Spleen (tissue), 11 donors: ENCODE data around the gene ZNRF3. TPM values are rescaled to one million over a fixed set of nuclear protein-coding genes. Genes with fewer than 3 reads are reported as not detected.

Experiments
- DNase-seq: peaks from one replicate; pipeline ENCODE4 v3.0.0-alpha.2; 2020
- H3K27ac ChIP-seq, 8 donors: fragments of 200-600 bp; sonication (generic) in 7 of 8; 1 replicate in 4 of 8; 2 replicates in 4 of 8; pipeline versions ENCODE4 v1.5.0 to v1.8.0; 2016 to 2021; ENCODE audit warnings: inconsistent platforms in 4 of 8, mild to moderate bottlenecking in 4 of 8, moderate library complexity in 1 of 8
- H3K27me3 ChIP-seq, 7 donors: fragments of 200-600 bp; sonication (generic) in 6 of 7; replicated peaks in 1 of 7; 1 replicate in 4 of 7; 2 replicates in 3 of 7; pipeline versions ENCODE4 v1.5.0 to v1.8.0; 2016 to 2021; ENCODE audit warnings: inconsistent platforms in 3 of 7, mild to moderate bottlenecking in 1 of 7
- H3K36me3 ChIP-seq, 6 donors: fragments of 200-600 bp; sonication (generic) in 5 of 6; 1 replicate in 4 of 6; 2 replicates in 2 of 6; pipeline versions ENCODE4 v1.5.0 to v1.8.0; 2016 to 2021; ENCODE audit warnings: inconsistent platforms in 2 of 6
- H3K4me1 ChIP-seq, 6 donors: fragments of 200-600 bp; sonication (generic) in 5 of 6; 1 replicate in 3 of 6; 2 replicates in 3 of 6; pipeline versions ENCODE4 v1.5.0 to v1.8.0; 2016 to 2021; ENCODE audit warnings: inconsistent platforms in 3 of 6
- H3K4me3 ChIP-seq, 8 donors: fragments of 200-600 bp; sonication (generic) in 7 of 8; 1 replicate in 4 of 8; 2 replicates in 4 of 8; pipeline versions ENCODE4 v1.5.0 to v1.8.0; 2016 to 2021; ENCODE audit warnings: inconsistent platforms in 4 of 8, mild to moderate bottlenecking in 4 of 8, moderate library complexity in 2 of 8
- H3K9me3 ChIP-seq, 8 donors: fragments of 200-600 bp; sonication (generic) in 7 of 8; 1 replicate in 4 of 8; 2 replicates in 4 of 8; pipeline versions ENCODE4 v1.5.0 to v1.8.0; 2016 to 2021; ENCODE audit warnings: inconsistent platforms in 4 of 8
- CTCF ChIP-seq, 11 experiments: fragments of 200-600 bp in 7 of 11; fragments of 450-650 bp in 4 of 11; sonication (generic) in 4 of 11; IDR thresholded peaks in 8 of 11; conservative IDR thresholded peaks in 3 of 11; 1 replicate in 7 of 11; 2 replicates in 4 of 11; pipeline versions ENCODE4 v1.4.0 to v1.8.0; 2016 to 2021; ENCODE audit warnings: antibody characterized with exemption in 11 of 11, inconsistent platforms in 4 of 11, mild to moderate bottlenecking in 1 of 11
- POLR2A ChIP-seq, 3 donors: fragments of 450-650 bp; IDR thresholded peaks; one replicate each; pipeline ENCODE4 v1.5.1; 2017; ENCODE audit warnings: antibody characterized with exemption in 3 of 3, mild to moderate bottlenecking in 1 of 3
- POLR2AphosphoS5 ChIP-seq, 3 donors: sonication (generic); formaldehyde crosslinking; IDR thresholded peaks; one replicate each; pipeline ENCODE4 v1.5.1; 2017; ENCODE audit warnings: antibody characterized with exemption in 3 of 3
- WGBS, 5 donors: extraction: QIAGEN DNeasy Blood & Tissue Kit in 3 of 5; methylation state at CpG; one replicate each; pipeline versions ENCODE4 v1.1.5 to v1.1.7; 2013 to 2018; 5-methylcytosine and 5-hydroxymethylcytosine counted together
- intact Hi-C: fragments of 100-400 bp; cut with DNase I; formaldehyde crosslinking; loops from one replicate; pipeline ENCODE4 v1.15.0; 2023; ENCODE audit warnings: low total_unique reads
- polyA plus RNA-seq, 3 donors: library from polyadenylated mRNA; stranded (reverse); fragments of 200-250 nt; gene quantifications; one replicate each; pipeline ENCODE4 v1.2.1, GENCODE V29; 2013
- total RNA-seq, 7 donors: library from RNA; depleted of rRNA in 3 of 7; stranded (reverse); fragments of >200 nt in 3 of 7; fragmentation: NEBNext Ultra II Directional in 4 of 7; extraction: Animal tissue kit (Norgen Biotek cat#: 25700) in 4 of 7; gene quantifications; one replicate each; pipeline versions ENCODE4 v1.1.0 to v1.2.1, GENCODE V29; 2016 to 2021
- donor health status: healthy with polysubstance abuse.
- donor health status: DM: no; HTN: no; CAD: no; lungs with moderate emphysema.
- donor health status: DM: no; HTN: no; CAD: no.
- donor health status: Bipolar disorder and iron deficiency.
- donor health status: healthy.
- donor health status: DM: no; HTN: no; CAD: no.
- donor health status: DM: yes; HTN: yes; CAD: no.

ZNRF3 gene
- total and polyA plus RNA-seq, 10 donors = 0.15 to 4.5 (median 2.6) TPM

- H3K4me1 ChIP-seq = peaks cover 0 to 16% (median 0%) of the 10 kb centered on the region in 6 donors
- no peaks in the 10 kb centered on the region for H3K27me3 ChIP-seq
- H3K9me3 ChIP-seq = no peaks in the 10 kb centered on the region
- no peak overlapping the region for H3K4me3 ChIP-seq
- WGBS, 5 donors = 78 to 95% (median 92%) methylated on average over 3 of the region's 3 CpGs
- intact Hi-C loops = no loop called here
- H3K36me3 ChIP-seq = no peaks in the 10 kb centered on the region
- H3K27ac ChIP-seq = no peak overlapping the region
- no peak for DNase-seq
- TF ChIP-seq CTCF (IDR thresholded peaks at IDR 0.05 in 8 of 11, conservative IDR thresholded peaks at IDR 0.05 in 3 of 11) (no peak), POLR2AphosphoS5 (IDR thresholded peaks at IDR 0.05) (no peak), POLR2A (IDR thresholded peaks at IDR 0.05) (no peak)
Measured at GRCh38 chr22:28910569-28911303, 27.4 kb downstream of the ZNRF3 start.

GRCh38 chr22:28911304-28911690 is 27.9 kb downstream of the ZNRF3 start:
- Histone ChIP-seq H3K27ac (peak overlapping the region in 2 of 8 donors; percentile 34 to 45), H3K4me1 (peaks cover 0 to 16% (median 0%) of the 10 kb centered on the region in 6 donors), H3K27me3 (no peaks in the 10 kb centered on the region), H3K36me3 (no peaks in the 10 kb centered on the region), H3K9me3 (no peaks in the 10 kb centered on the region), H3K4me3 (no peak overlapping the region)
- intact Hi-C loops = no loop called here
- WGBS, 5 donors = 77 to 88% (median 83%) methylated on average over 4 of the region's 4 CpGs
- no peak for TF ChIP-seq CTCF (IDR thresholded peaks at IDR 0.05 in 8 of 11, conservative IDR thresholded peaks at IDR 0.05 in 3 of 11)
- TF ChIP-seq POLR2AphosphoS5 (IDR thresholded peaks at IDR 0.05) = no peak
- no peak for TF ChIP-seq POLR2A (IDR thresholded peaks at IDR 0.05)
- DNase-seq = no peak

GRCh38 chr22:28911777-28912669 is 28.7 kb downstream of the ZNRF3 start:
- 66 to 79% (median 76%) methylated on average over 10 of the region's 10 CpGs for WGBS, 5 donors
- no peaks in the 10 kb centered on the region for H3K36me3 ChIP-seq
- peak overlapping the region in 2 of 8 donors; percentile 34 to 45 for H3K27ac ChIP-seq
- no peaks in the 10 kb centered on the region for H3K27me3 ChIP-seq
- peaks cover 0 to 16% (median 0%) of the 10 kb centered on the region in 6 donors for H3K4me1 ChIP-seq
- no peaks in the 10 kb centered on the region for H3K9me3 ChIP-seq
- TF ChIP-seq CTCF (IDR thresholded peaks at IDR 0.05 in 8 of 11, conservative IDR thresholded peaks at IDR 0.05 in 3 of 11) (no peak), POLR2AphosphoS5 (IDR thresholded peaks at IDR 0.05) (no peak)
- intact Hi-C loops = no loop called here
- DNase-seq = no peak
- no peak overlapping the region for H3K4me3 ChIP-seq

GRCh38 chr22:28914201-28914600 is 30.8 kb downstream of the ZNRF3 start:
- H3K27me3 ChIP-seq = no peaks in the 10 kb centered on the region
- no peaks in the 10 kb centered on the region for H3K36me3 ChIP-seq
- no peak for TF ChIP-seq CTCF (IDR thresholded peaks at IDR 0.05 in 8 of 11, conservative IDR thresholded peaks at IDR 0.05 in 3 of 11)
- TF ChIP-seq POLR2A (IDR thresholded peaks at IDR 0.05) = no peak
- no peak for TF ChIP-seq POLR2AphosphoS5 (IDR thresholded peaks at IDR 0.05)
- no peaks in the 10 kb centered on the region for H3K9me3 ChIP-seq
- no peak overlapping the region for H3K4me3 ChIP-seq
- WGBS, 5 donors = 61 to 84% (median 70%) methylated on average over 6 of the region's 6 CpGs
- DNase-seq = no peak
- no peak overlapping the region for H3K27ac ChIP-seq
- peaks cover 0 to 30% (median 4%) of the 10 kb centered on the region in 6 donors for H3K4me1 ChIP-seq
- intact Hi-C loops = no loop called here
